Measurements from ENCODE around the gene SOD3. TPM values are rescaled to one million over a fixed set of nuclear protein-coding genes. Genes with fewer than 3 reads are reported as not detected.

SOD3 gene
- total and polyA plus RNA-seq, 5 donors from 2014 or later, result not detected

DNA sequence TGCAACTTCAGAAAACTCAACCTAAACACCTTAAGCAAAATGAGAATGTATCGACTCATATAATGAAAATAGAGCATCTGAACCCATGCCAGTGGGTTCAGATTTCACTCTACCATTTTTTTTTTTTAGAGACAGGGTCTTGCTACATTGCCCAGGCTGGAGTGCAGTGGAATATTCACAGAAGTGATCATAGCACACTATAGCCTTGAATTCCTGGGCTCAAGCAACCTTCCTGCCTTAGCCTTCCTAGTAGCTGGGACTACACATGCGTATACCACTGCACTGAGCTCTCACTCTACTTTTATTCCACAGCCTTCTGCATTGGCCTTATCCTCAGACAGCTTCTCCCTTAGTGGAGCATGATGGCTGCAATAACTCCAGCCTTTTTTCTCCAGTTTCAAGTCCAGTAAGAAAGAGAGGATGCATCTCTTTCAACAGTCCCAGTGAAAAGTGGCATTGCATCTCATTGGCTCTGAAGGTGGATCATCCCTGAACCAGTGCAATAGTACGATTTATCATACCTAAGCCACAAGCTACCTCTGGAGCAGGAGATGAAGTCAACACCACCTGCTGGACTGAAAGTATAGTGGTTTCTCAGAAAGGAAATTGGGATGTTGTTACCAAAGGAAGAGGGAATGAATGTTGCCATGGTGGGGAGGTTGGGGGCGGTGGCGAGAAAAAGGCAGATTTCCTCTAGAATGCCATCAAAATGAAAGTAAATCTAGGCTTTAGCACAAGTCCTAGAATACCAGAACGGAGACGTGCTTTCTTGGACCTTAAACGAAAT, 2.0 kb upstream of the SOD3 start:
- no peak overlapping the region for H3K4me3 ChIP-seq (ENCODE audit: low read depth, low read length)
- Mint-ChIP-seq H3K27ac (no peak overlapping the region), H3K9me3 (peaks cover 0 to 10% (median under 1%) of the 10 kb centered on the region in 7 donors), H3K4me1 (no peaks in the 10 kb centered on the region), H3K27me3 (peaks cover 16% of the 10 kb centered on the region), H3K4me3 (no peak overlapping the region), H3K36me3 (no peaks in the 10 kb centered on the region)
- ATAC-seq (ENCODE audit: low read depth in 2 of 2) (no peak), DNase-seq (no peak)
- H3K4me1 ChIP-seq (ENCODE audit: control insufficient read depth, insufficient read depth, low read length, poor library complexity, severe bottlenecking), result no peaks in the 10 kb centered on the region
- no peak overlapping the region for H3K27ac ChIP-seq (ENCODE audit: insufficient read depth, low read length, poor library complexity, severe bottlenecking)
- H3K36me3 ChIP-seq (ENCODE audit: control insufficient read depth, insufficient read depth, low read length), result no peaks in the 10 kb centered on the region
- H3K9me3 ChIP-seq (ENCODE audit: control insufficient read depth in 2 of 2, low read length in 2 of 2), result no peaks in the 10 kb centered on the region
- no peaks in the 10 kb centered on the region for H3K27me3 ChIP-seq (ENCODE audit: control insufficient read depth, insufficient read depth, low read length)

DNA sequence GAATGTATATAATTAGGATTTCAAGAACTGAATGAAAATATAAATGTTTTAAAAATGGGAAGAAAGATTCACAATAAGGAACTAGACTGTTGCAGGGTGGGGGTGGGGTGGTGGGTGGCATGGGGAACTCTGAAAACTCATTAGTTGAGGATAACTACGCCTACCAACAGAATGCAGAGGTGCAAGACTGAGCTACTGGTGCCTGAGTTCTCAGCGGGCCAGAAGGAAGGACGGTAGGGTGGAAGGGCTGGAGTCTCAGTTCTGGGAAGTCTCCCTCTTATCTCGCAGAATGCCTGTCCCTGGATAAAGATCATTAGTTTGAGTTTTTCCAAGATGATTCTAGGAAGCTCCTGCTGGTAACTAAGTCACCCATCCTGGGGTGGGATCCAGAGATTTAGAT, 1.3 kb upstream of the SOD3 start:
- H3K36me3 ChIP-seq (ENCODE audit: control insufficient read depth, insufficient read depth, low read length), result no peaks in the 10 kb centered on the region
- no peak overlapping the region for H3K27ac Mint-ChIP-seq
- no peak overlapping the region for H3K27ac ChIP-seq (ENCODE audit: insufficient read depth, low read length, poor library complexity, severe bottlenecking)
- no peak for DNase-seq
- no peaks in the 10 kb centered on the region for H3K4me1 ChIP-seq (ENCODE audit: control insufficient read depth, insufficient read depth, low read length, poor library complexity, severe bottlenecking)
- no peak for ATAC-seq (ENCODE audit: low read depth in 2 of 2)
- peaks cover 23% of the 10 kb centered on the region for H3K27me3 Mint-ChIP-seq
- H3K4me1 Mint-ChIP-seq, result no peaks in the 10 kb centered on the region
- peaks cover 0 to 12% (median 1%) of the 10 kb centered on the region in 7 donors for H3K9me3 Mint-ChIP-seq
- H3K9me3 ChIP-seq (ENCODE audit: control insufficient read depth in 2 of 2, low read length in 2 of 2), result no peaks in the 10 kb centered on the region
- H3K27me3 ChIP-seq (ENCODE audit: control insufficient read depth, insufficient read depth, low read length), result no peaks in the 10 kb centered on the region
- no peak overlapping the region for H3K4me3 ChIP-seq (ENCODE audit: low read depth, low read length)
- no peaks in the 10 kb centered on the region for H3K36me3 Mint-ChIP-seq
- no peak overlapping the region for H3K4me3 Mint-ChIP-seq

- no peaks in the 10 kb centered on the region for H3K36me3 Mint-ChIP-seq
These were observed 893 bp upstream of the SOD3 start for GRCh38 chr4:24794480-24794879.

GRCh38 chr4:24795666-24796381, 451 bp downstream of the SOD3 start:
- DNase-seq (no peak), ATAC-seq (ENCODE audit: low read depth in 2 of 2) (no peak)
- Histone ChIP-seq H3K27me3 (ENCODE audit: control insufficient read depth, insufficient read depth, low read length) (no peaks in the 10 kb centered on the region), H3K9me3 (ENCODE audit: control insufficient read depth in 2 of 2, low read length in 2 of 2) (no peaks in the 10 kb centered on the region), H3K27ac (ENCODE audit: insufficient read depth, low read length, poor library complexity, severe bottlenecking) (no peak overlapping the region), H3K36me3 (ENCODE audit: control insufficient read depth, insufficient read depth, low read length) (no peaks in the 10 kb centered on the region), H3K4me3 (ENCODE audit: low read depth, low read length) (no peak overlapping the region), H3K4me1 (ENCODE audit: control insufficient read depth, insufficient read depth, low read length, poor library complexity, severe bottlenecking) (no peaks in the 10 kb centered on the region)
- Mint-ChIP-seq H3K27me3 (peaks cover 29% of the 10 kb centered on the region), H3K4me3 (no peak overlapping the region), H3K9me3 (peaks cover 0 to 14% (median 0%) of the 10 kb centered on the region in 7 donors), H3K36me3 (no peaks in the 10 kb centered on the region), H3K4me1 (no peaks in the 10 kb centered on the region), H3K27ac (no peak overlapping the region)

More at GRCh38 chr4:24794480-24794879, 893 bp upstream of the SOD3 start:
- ATAC-seq (ENCODE audit: low read depth in 2 of 2) (no peak), DNase-seq (no peak)
- H3K27me3 Mint-ChIP-seq, result peaks cover 25% of the 10 kb centered on the region
- no peak overlapping the region for H3K27ac Mint-ChIP-seq
- Histone ChIP-seq H3K27ac (ENCODE audit: insufficient read depth, low read length, poor library complexity, severe bottlenecking) (no peak overlapping the region), H3K36me3 (ENCODE audit: control insufficient read depth, insufficient read depth, low read length) (no peaks in the 10 kb centered on the region), H3K27me3 (ENCODE audit: control insufficient read depth, insufficient read depth, low read length) (no peaks in the 10 kb centered on the region), H3K9me3 (ENCODE audit: control insufficient read depth in 2 of 2, low read length in 2 of 2) (no peaks in the 10 kb centered on the region), H3K4me3 (ENCODE audit: low read depth, low read length) (no peak overlapping the region), H3K4me1 (ENCODE audit: control insufficient read depth, insufficient read depth, low read length, poor library complexity, severe bottlenecking) (no peaks in the 10 kb centered on the region)
- no peaks in the 10 kb centered on the region for H3K4me1 Mint-ChIP-seq
- peaks cover 0 to 14% (median 0%) of the 10 kb centered on the region in 7 donors for H3K9me3 Mint-ChIP-seq
- H3K4me3 Mint-ChIP-seq, result no peak overlapping the region

GRCh38 chr4:24796620-24797019, 1.2 kb downstream of the SOD3 start:
- DNase-seq, result no peak
- no peak for ATAC-seq (ENCODE audit: low read depth in 2 of 2)
- no peak overlapping the region for H3K27ac ChIP-seq (ENCODE audit: insufficient read depth, low read length, poor library complexity, severe bottlenecking)
- peaks cover 5% of the 10 kb centered on the region for H3K27me3 ChIP-seq (ENCODE audit: control insufficient read depth, insufficient read depth, low read length)
- no peaks in the 10 kb centered on the region for H3K9me3 ChIP-seq (ENCODE audit: control insufficient read depth in 2 of 2, low read length in 2 of 2)
- Mint-ChIP-seq H3K36me3 (no peaks in the 10 kb centered on the region), H3K4me1 (no peaks in the 10 kb centered on the region), H3K4me3 (no peak overlapping the region), H3K27ac (no peak overlapping the region), H3K27me3 (peaks cover 34% of the 10 kb centered on the region), H3K9me3 (peaks cover 0 to 14% (median 0%) of the 10 kb centered on the region in 7 donors)
- H3K4me1 ChIP-seq (ENCODE audit: control insufficient read depth, insufficient read depth, low read length, poor library complexity, severe bottlenecking), result no peaks in the 10 kb centered on the region
- no peak overlapping the region for H3K4me3 ChIP-seq (ENCODE audit: low read depth, low read length)
- no peaks in the 10 kb centered on the region for H3K36me3 ChIP-seq (ENCODE audit: control insufficient read depth, insufficient read depth, low read length)

- Mint-ChIP-seq H3K27me3 (peaks cover 45% of the 10 kb centered on the region), H3K27ac (no peak overlapping the region), H3K4me1 (no peaks in the 10 kb centered on the region), H3K36me3 (no peaks in the 10 kb centered on the region), H3K4me3 (no peak overlapping the region), H3K9me3 (peaks cover 0 to 9% (median 0%) of the 10 kb centered on the region in 7 donors)
- Histone ChIP-seq H3K36me3 (ENCODE audit: control insufficient read depth, insufficient read depth, low read length) (no peaks in the 10 kb centered on the region), H3K4me1 (ENCODE audit: control insufficient read depth, insufficient read depth, low read length, poor library complexity, severe bottlenecking) (no peaks in the 10 kb centered on the region), H3K27me3 (ENCODE audit: control insufficient read depth, insufficient read depth, low read length) (peaks cover 5% of the 10 kb centered on the region), H3K9me3 (ENCODE audit: control insufficient read depth in 2 of 2, low read length in 2 of 2) (no peaks in the 10 kb centered on the region), H3K27ac (ENCODE audit: insufficient read depth, low read length, poor library complexity, severe bottlenecking) (no peak overlapping the region), H3K4me3 (ENCODE audit: low read depth, low read length) (no peak overlapping the region)
- DNase-seq (no peak), ATAC-seq (ENCODE audit: low read depth in 2 of 2) (no peak)
These were observed 2.8 kb downstream of the SOD3 start for GRCh38 chr4:24798036-24798610.

DNA sequence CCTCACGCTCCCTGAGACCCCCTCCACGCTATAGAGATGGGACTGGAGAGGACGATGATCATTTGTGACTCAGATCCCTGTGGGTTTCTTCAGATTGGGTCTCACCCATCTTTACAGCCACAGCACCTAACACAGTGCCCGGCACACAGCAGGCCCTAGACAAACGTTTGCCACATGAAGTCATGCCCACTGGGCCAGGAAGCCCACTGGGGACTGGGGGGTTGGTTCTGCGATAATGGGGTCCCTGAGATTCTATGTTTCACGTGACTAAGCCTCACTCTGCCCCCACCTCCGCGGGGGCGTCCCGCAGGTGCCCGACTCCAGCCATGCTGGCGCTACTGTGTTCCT, 3.8 kb downstream of the SOD3 start:
- no peak overlapping the region for H3K27ac Mint-ChIP-seq
- DNase-seq (no peak), ATAC-seq (ENCODE audit: low read depth in 2 of 2) (no peak)
- Histone ChIP-seq H3K4me1 (ENCODE audit: control insufficient read depth, insufficient read depth, low read length, poor library complexity, severe bottlenecking) (no peaks in the 10 kb centered on the region), H3K27ac (ENCODE audit: insufficient read depth, low read length, poor library complexity, severe bottlenecking) (no peak overlapping the region), H3K27me3 (ENCODE audit: control insufficient read depth, insufficient read depth, low read length) (peaks cover 5% of the 10 kb centered on the region), H3K4me3 (ENCODE audit: low read depth, low read length) (no peak overlapping the region), H3K36me3 (ENCODE audit: control insufficient read depth, insufficient read depth, low read length) (no peaks in the 10 kb centered on the region), H3K9me3 (ENCODE audit: control insufficient read depth in 2 of 2, low read length in 2 of 2) (no peaks in the 10 kb centered on the region)
- H3K4me3 Mint-ChIP-seq, result no peak overlapping the region
- peaks cover 45% of the 10 kb centered on the region for H3K27me3 Mint-ChIP-seq
- H3K36me3 Mint-ChIP-seq, result no peaks in the 10 kb centered on the region
- no peaks in the 10 kb centered on the region for H3K4me1 Mint-ChIP-seq
- peaks cover 0 to 7% (median 0%) of the 10 kb centered on the region in 7 donors for H3K9me3 Mint-ChIP-seq

Measured in CD4-positive, CD25-positive, alpha-beta regulatory T cell (primary cell).